Tibial nerve (tissue), 4 donors: ENCODE data around the gene OVCH1. TPM values are rescaled to one million over a fixed set of nuclear protein-coding genes. Genes with fewer than 3 reads are reported as not detected.

Source experiments
- DNase-seq, 2 donors: peaks; one replicate each; pipeline ENCODE4 v3.0.0-alpha.2; 2019; ENCODE audit warnings: low spot score in 2 of 2
- H3K27ac ChIP-seq, 4 donors: fragments of 200-600 bp; sonication (generic) in 3 of 4; one replicate each; pipeline ENCODE4 v1.5.1; 2017 to 2019; ENCODE audit warnings: mild to moderate bottlenecking in 1 of 4
- H3K27me3 ChIP-seq, 2 donors: fragments of 200-600 bp; sonication (generic) in 1 of 2; one replicate each; pipeline versions ENCODE4 v1.5.1 to v1.6.0; 2017 to 2019
- H3K36me3 ChIP-seq, 3 donors: fragments of 200-600 bp; sonication (generic); one replicate each; pipeline ENCODE4 v1.5.1; 2018 to 2019
- H3K4me1 ChIP-seq, 4 donors: fragments of 200-600 bp; sonication (generic) in 3 of 4; one replicate each; pipeline ENCODE4 v1.5.1; 2017 to 2019
- H3K4me3 ChIP-seq, 4 donors: fragments of 200-600 bp; sonication (generic) in 3 of 4; one replicate each; pipeline ENCODE4 v1.5.1; 2017 to 2019; ENCODE audit warnings: mild to moderate bottlenecking in 1 of 4, moderate library complexity in 1 of 4
- H3K9me3 ChIP-seq, 4 donors: fragments of 200-600 bp; sonication (generic) in 3 of 4; one replicate each; pipeline ENCODE4 v1.5.1; 2017 to 2019
- EP300 ChIP-seq, 2 donors: sonication (generic); formaldehyde crosslinking; IDR thresholded peaks; one replicate each; pipeline ENCODE4 v1.6.1; 2017; ENCODE audit warnings: antibody characterized with exemption in 2 of 2, mild to moderate bottlenecking in 1 of 2
- POLR2A ChIP-seq, 2 donors: fragments of 450-650 bp; IDR thresholded peaks; one replicate each; pipeline ENCODE4 v1.6.1; 2017; ENCODE audit warnings: antibody characterized with exemption in 2 of 2, mild to moderate bottlenecking in 2 of 2, moderate library complexity in 2 of 2
- WGBS, 2 donors: methylation state at CpG; one replicate each; pipeline ENCODE4 v1.1.5; 2018; 5-methylcytosine and 5-hydroxymethylcytosine counted together
- total RNA-seq, 4 donors: library from RNA; depleted of rRNA; stranded (reverse); fragments of >200 nt; gene quantifications; one replicate each; pipeline ENCODE4 v1.1.0, GENCODE V29; 2016
- TF ChIP-seq, protein P1 (sequence below), 5 experiments: fragments of 200-600 bp in 3 of 5; fragments of 450-650 bp in 2 of 5; sonication (generic) in 3 of 5; IDR thresholded peaks; one replicate each; pipeline ENCODE4 v1.5.1; 2016 to 2019; ENCODE audit warnings: antibody characterized with exemption in 5 of 5, mild to moderate bottlenecking in 3 of 5, moderate library complexity in 2 of 5

Gene OVCH1
- total RNA-seq, 4 donors from 2014 or later: 0.20 to 0.21 TPM; not detected in 2

DNA sequence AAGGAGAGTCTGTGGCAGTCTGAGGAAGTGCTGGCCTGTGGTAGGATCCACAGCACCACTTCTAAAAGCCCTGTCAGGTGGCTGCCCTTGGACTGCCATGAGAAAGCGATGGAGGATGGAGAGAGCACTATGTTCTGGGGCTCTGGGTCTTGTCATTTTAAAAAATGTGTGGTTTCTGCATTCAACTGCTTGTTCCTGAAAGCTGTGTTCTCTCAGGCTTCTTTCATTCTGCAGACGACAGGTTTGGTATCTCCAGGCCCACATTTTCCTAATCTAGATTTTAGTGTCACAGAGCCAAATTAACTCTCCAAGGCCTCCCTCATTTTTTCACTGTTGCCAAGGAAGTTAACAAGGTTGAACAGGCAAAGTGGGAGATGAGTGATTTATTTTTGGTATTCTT lies 10.5 kb downstream of the OVCH1 start:
- H3K9me3 ChIP-seq: no peaks in the 10 kb centered on the region
- H3K4me1 ChIP-seq: no peaks in the 10 kb centered on the region
- 70 to 85% methylated on average over 2 of the region's 2 CpGs for WGBS, 2 donors
- H3K27me3 ChIP-seq: no peaks in the 10 kb centered on the region
- no peaks in the 10 kb centered on the region for H3K36me3 ChIP-seq
- H3K27ac ChIP-seq: no peak overlapping the region
- DNase-seq: no peak
- no peak overlapping the region for H3K4me3 ChIP-seq
- TF ChIP-seq, protein P1, sequence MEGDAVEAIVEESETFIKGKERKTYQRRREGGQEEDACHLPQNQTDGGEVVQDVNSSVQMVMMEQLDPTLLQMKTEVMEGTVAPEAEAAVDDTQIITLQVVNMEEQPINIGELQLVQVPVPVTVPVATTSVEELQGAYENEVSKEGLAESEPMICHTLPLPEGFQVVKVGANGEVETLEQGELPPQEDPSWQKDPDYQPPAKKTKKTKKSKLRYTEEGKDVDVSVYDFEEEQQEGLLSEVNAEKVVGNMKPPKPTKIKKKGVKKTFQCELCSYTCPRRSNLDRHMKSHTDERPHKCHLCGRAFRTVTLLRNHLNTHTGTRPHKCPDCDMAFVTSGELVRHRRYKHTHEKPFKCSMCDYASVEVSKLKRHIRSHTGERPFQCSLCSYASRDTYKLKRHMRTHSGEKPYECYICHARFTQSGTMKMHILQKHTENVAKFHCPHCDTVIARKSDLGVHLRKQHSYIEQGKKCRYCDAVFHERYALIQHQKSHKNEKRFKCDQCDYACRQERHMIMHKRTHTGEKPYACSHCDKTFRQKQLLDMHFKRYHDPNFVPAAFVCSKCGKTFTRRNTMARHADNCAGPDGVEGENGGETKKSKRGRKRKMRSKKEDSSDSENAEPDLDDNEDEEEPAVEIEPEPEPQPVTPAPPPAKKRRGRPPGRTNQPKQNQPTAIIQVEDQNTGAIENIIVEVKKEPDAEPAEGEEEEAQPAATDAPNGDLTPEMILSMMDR (IDR thresholded peaks at IDR 0.05): no peak
- no peak for TF ChIP-seq EP300 (IDR thresholded peaks at IDR 0.05)
- TF ChIP-seq POLR2A (IDR thresholded peaks at IDR 0.05): no peak

DNA sequence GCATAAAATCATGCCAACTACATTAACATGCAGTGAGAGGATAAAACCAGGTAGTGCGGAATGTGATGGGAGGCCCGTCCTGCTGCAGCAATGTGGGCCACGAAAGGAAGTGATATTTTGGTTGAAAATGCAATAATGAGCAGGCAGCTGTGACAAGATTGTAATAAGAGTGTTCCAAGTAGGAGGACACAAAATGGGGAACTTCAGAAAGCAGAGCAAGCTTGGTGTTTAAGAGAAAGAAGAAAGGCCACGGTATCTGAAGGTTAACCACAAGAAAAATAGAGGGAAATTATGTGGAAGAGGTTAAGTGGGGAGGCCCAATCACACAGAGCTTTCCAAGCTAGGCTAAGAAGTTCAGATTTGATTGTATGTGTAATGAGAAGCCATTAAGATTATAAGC lies 34.3 kb downstream of the OVCH1 start:
- H3K9me3 ChIP-seq: no peaks in the 10 kb centered on the region
- H3K4me3 ChIP-seq: no peak overlapping the region
- no peak overlapping the region for H3K27ac ChIP-seq
- no peaks in the 10 kb centered on the region for H3K27me3 ChIP-seq
- TF ChIP-seq POLR2A (IDR thresholded peaks at IDR 0.05): no peak
- no peak for TF ChIP-seq EP300 (IDR thresholded peaks at IDR 0.05)
- TF ChIP-seq, protein P1 (IDR thresholded peaks at IDR 0.05): no peak
- DNase-seq: no peak
- no peaks in the 10 kb centered on the region for H3K4me1 ChIP-seq
- WGBS, 2 donors: 81 to 89% methylated on average over 4 of the region's 4 CpGs
- no peaks in the 10 kb centered on the region for H3K36me3 ChIP-seq

- H3K27me3 ChIP-seq: no peaks in the 10 kb centered on the region
These were observed 37.4 kb downstream of the OVCH1 start for GRCh38 chr12:29460082-29460481.

DNA sequence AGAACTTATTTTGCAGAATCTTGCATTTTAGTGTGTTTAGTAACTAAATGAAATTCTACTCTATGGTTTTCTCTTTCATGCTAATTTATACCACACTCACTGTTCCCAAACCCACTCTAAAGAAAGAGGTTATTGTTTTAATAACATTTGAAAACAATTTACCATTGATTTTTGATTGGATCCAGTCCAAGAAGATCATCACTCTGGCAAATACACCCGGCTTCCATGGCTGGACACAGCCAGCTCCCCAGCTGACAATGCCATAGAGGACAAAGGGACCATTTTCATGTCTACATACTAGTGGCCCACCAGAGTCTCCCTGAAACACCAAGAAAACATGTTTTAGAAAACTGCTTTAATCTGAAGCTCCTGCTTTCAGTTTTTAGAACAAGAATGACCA lies 42.4 kb downstream of the OVCH1 start:
- Histone ChIP-seq H3K27me3 (no peaks in the 10 kb centered on the region), H3K4me3 (peak overlapping the region in 1 of 4 donors; percentile 8), H3K4me1 (peaks cover 0 to 8% (median 0%) of the 10 kb centered on the region in 4 donors), H3K9me3 (no peaks in the 10 kb centered on the region), H3K27ac (peak overlapping the region in 3 of 4 donors; percentile 4 to 49 (median 48)), H3K36me3 (no peaks in the 10 kb centered on the region)
- no peak for DNase-seq
- TF ChIP-seq EP300 (IDR thresholded peaks at IDR 0.05) (peak in 1 of 2 donors; percentile 19), POLR2A (IDR thresholded peaks at IDR 0.05) (no peak)
- TF ChIP-seq, protein P1 (IDR thresholded peaks at IDR 0.05): no peak
- 18% methylated on average over 1 of the region's 1 CpG for WGBS, 2 donors

More at GRCh38 chr12:29460082-29460481, 37.4 kb downstream of the OVCH1 start:
- Histone ChIP-seq H3K4me3 (no peak overlapping the region), H3K27ac (no peak overlapping the region), H3K9me3 (no peaks in the 10 kb centered on the region), H3K36me3 (no peaks in the 10 kb centered on the region), H3K4me1 (peaks cover 0 to 4% (median 0%) of the 10 kb centered on the region in 4 donors)
- TF ChIP-seq, protein P1 (IDR thresholded peaks at IDR 0.05): no peak
- TF ChIP-seq POLR2A (IDR thresholded peaks at IDR 0.05) (no peak), EP300 (IDR thresholded peaks at IDR 0.05) (no peak)
- DNase-seq: no peak
- WGBS, 2 donors: 83 to 93% methylated on average over 2 of the region's 2 CpGs

DNA sequence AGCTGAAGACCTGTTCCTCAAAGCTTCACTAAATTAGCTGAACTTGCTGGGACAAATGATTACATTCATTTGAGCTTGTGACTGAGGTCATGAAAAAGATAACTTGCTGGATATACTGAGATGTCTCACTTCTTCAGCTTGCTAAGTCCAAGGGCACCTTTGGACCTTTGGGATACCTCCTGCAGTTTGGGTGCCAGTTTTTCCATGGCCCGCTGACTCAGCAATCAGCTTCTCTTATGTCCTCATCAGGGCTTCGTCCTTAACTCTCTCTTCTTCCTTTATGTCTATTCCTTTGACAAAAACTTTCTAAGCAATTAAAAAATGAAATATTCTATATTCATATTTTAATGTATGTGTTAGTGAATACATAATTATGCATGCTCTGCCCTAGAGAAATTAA lies 45.6 kb downstream of the OVCH1 start:
- Histone ChIP-seq H3K27me3 (no peaks in the 10 kb centered on the region), H3K9me3 (no peaks in the 10 kb centered on the region), H3K4me1 (peaks cover 0 to 8% (median 0%) of the 10 kb centered on the region in 4 donors), H3K36me3 (no peaks in the 10 kb centered on the region), H3K27ac (no peak overlapping the region), H3K4me3 (no peak overlapping the region)
- 78 to 91% methylated on average over 2 of the region's 2 CpGs for WGBS, 2 donors
- no peak for DNase-seq
- TF ChIP-seq EP300 (IDR thresholded peaks at IDR 0.05): no peak
- TF ChIP-seq, protein P1 (IDR thresholded peaks at IDR 0.05): no peak
- TF ChIP-seq POLR2A (IDR thresholded peaks at IDR 0.05): no peak
